DMS114 treated with DMSO at 0.1 percent for 48 hours (cell line): ENCODE results near the gene NT5C2.
"Not testable (repeated sequence)": the region's sequence is repeated elsewhere in the genome, so short reads cannot be mapped to it uniquely, and the experiment has no call there.

Experiments
- DNase-seq: peaks from one replicate; lab custom pipeline; 2025; ENCODE audit not compliant: unreplicated experiment; lab: John Stamatoyannopoulos, UW

Gene NT5C2

GRCh38 chr10:103095005-103095404 is 98.1 kb downstream of the NT5C2 start:
- DNase-seq: no peak

- DNase-seq: no peak
Measured at GRCh38 chr10:103090911-103091310, 102.2 kb downstream of the NT5C2 start.

- no peak for DNase-seq
Measured at GRCh38 chr10:103089493-103089892, 103.6 kb downstream of the NT5C2 start.

- no peak for DNase-seq
Measured at GRCh38 chr10:103086799-103087198, 106.3 kb downstream of the NT5C2 start.

GRCh38 chr10:103086261-103086660 is 106.8 kb downstream of the NT5C2 start:
- DNase-seq: no peak

GRCh38 chr10:103083977-103084320 is 109.1 kb downstream of the NT5C2 start:
- DNase-seq: no peak

GRCh38 chr10:103083266-103083976 is 109.7 kb downstream of the NT5C2 start:
- no peak for DNase-seq

- DNase-seq: no peak
Measured at GRCh38 chr10:103082683-103083082, 110.4 kb downstream of the NT5C2 start.

GRCh38 chr10:103080891-103081581 is 112.0 kb downstream of the NT5C2 start:
- no peak for DNase-seq

- DNase-seq: no peak
Measured at GRCh38 chr10:103079946-103080345, 113.1 kb downstream of the NT5C2 start.

- no peak for DNase-seq
Measured at GRCh38 chr10:103079100-103079499, 114.0 kb downstream of the NT5C2 start.

GRCh38 chr10:103078676-103079075 is 114.4 kb downstream of the NT5C2 start:
- no peak for DNase-seq

- DNase-seq: no peak
Measured at GRCh38 chr10:103078309-103078615, 114.8 kb downstream of the NT5C2 start.

- DNase-seq: no peak
Measured at GRCh38 chr10:103077491-103078308, 115.4 kb downstream of the NT5C2 start.

- no peak for DNase-seq
Measured at GRCh38 chr10:103077020-103077419, 116.1 kb downstream of the NT5C2 start.

- DNase-seq: no peak
Measured at GRCh38 chr10:103072891-103073290, 120.2 kb downstream of the NT5C2 start.

- no peak for DNase-seq
Measured at GRCh38 chr10:103072276-103072675, 120.8 kb downstream of the NT5C2 start.

GRCh38 chr10:103069453-103070331 is 123.4 kb downstream of the NT5C2 start:
- peak; percentile 11 for DNase-seq

- DNase-seq: no peak
Measured at GRCh38 chr10:103067956-103068355, 125.1 kb downstream of the NT5C2 start.

GRCh38 chr10:103067484-103067883 is 125.6 kb downstream of the NT5C2 start:
- no peak for DNase-seq

- DNase-seq: not testable (repeated sequence)
Measured at GRCh38 chr10:103067099-103067477, 126.0 kb downstream of the NT5C2 start.
